Astrocyte (in vitro differentiated cells and primary cell): ENCODE data around the gene MARCHF9. TPM values are rescaled to one million over a fixed set of nuclear protein-coding genes. Genes with fewer than 3 reads are reported as not detected.

ENCODE experiments used
- DNase-seq: peaks from one replicate; pipeline ENCODE4 v3.0.0-alpha.2; 2010; ENCODE audit warnings: low read depth
- FAIRE-seq: peaks from 2 replicates; lab custom pipeline; 2011; peaks lifted over from hg19 to GRCh38; lab: Jason Lieb, UNC
- H2AFZ ChIP-seq: 2 replicates; pipeline ENCODE4 v1.6.0; 2012; ENCODE audit warnings: low read depth, low read length, inconsistent platforms
- H3K27ac ChIP-seq: 2 replicates; pipeline ENCODE4 v1.5.1; 2011; ENCODE audit warnings: low read depth, low read length, inconsistent platforms
- H3K27me3 ChIP-seq: 2 replicates; pipeline ENCODE4 v1.6.0; 2011; ENCODE audit warnings: low read length, inconsistent platforms; ENCODE audit not compliant: insufficient read depth
- H3K36me3 ChIP-seq: 2 replicates; pipeline ENCODE4 v1.5.1; 2011; ENCODE audit warnings: low read length, inconsistent platforms; ENCODE audit not compliant: insufficient read depth
- H3K4me1 ChIP-seq: 2 replicates; pipeline ENCODE4 v1.5.1; 2011; ENCODE audit warnings: low read length, inconsistent platforms; ENCODE audit not compliant: insufficient read depth
- H3K4me2 ChIP-seq: 2 replicates; pipeline ENCODE4 v1.6.0; 2012; ENCODE audit warnings: low read length, inconsistent platforms
- H3K4me3 ChIP-seq: 2 replicates; pipeline ENCODE4 v1.5.1; 2011; ENCODE audit warnings: low read depth, mild to moderate bottlenecking, low read length, inconsistent platforms; ENCODE audit not compliant: insufficient read depth
- H3K79me2 ChIP-seq: 2 replicates; pipeline ENCODE4 v1.6.0; 2012; ENCODE audit warnings: mild to moderate bottlenecking, low read length, inconsistent platforms; ENCODE audit not compliant: insufficient read depth
- H3K9ac ChIP-seq: 2 replicates; pipeline ENCODE4 v1.6.0; 2012; ENCODE audit warnings: mild to moderate bottlenecking, low read length, inconsistent platforms
- H3K9me3 ChIP-seq: 2 replicates; pipeline ENCODE4 v1.5.1; 2012; ENCODE audit warnings: low read depth, mild to moderate bottlenecking, low read length, inconsistent platforms; ENCODE audit not compliant: insufficient read depth
- H4K20me1 ChIP-seq: 2 replicates; pipeline ENCODE4 v1.6.0; 2012; ENCODE audit warnings: low read length, inconsistent platforms; ENCODE audit not compliant: insufficient read depth
- H3K27ac Mint-ChIP-seq: one replicate; pipeline ENCODE4 v1.8.0; 2021; ENCODE audit warnings: mild to moderate bottlenecking, mixed read lengths; ENCODE audit not compliant: unreplicated experiment
- H3K27me3 Mint-ChIP-seq: one replicate; pipeline ENCODE4 v1.8.0; 2021; ENCODE audit warnings: low read depth, mixed read lengths; ENCODE audit not compliant: unreplicated experiment
- H3K36me3 Mint-ChIP-seq: one replicate; pipeline ENCODE4 v1.8.0; 2021; ENCODE audit warnings: low read depth, mixed read lengths; ENCODE audit not compliant: unreplicated experiment
- H3K4me1 Mint-ChIP-seq: one replicate; pipeline ENCODE4 v1.8.0; 2021; ENCODE audit warnings: low read depth, mixed read lengths; ENCODE audit not compliant: unreplicated experiment
- H3K4me3 Mint-ChIP-seq: one replicate; pipeline ENCODE4 v1.8.0; 2021; ENCODE audit warnings: mild to moderate bottlenecking, moderate library complexity, mixed read lengths; ENCODE audit not compliant: unreplicated experiment
- H3K9me3 Mint-ChIP-seq: one replicate; pipeline ENCODE4 v1.8.0; 2021; ENCODE audit warnings: mild to moderate bottlenecking, mixed read lengths; ENCODE audit not compliant: unreplicated experiment
- CTCF ChIP-seq: IDR thresholded peaks from 2 replicates; pipeline ENCODE4 v1.5.1; 2011; ENCODE audit warnings: low read depth, mild to moderate bottlenecking, inconsistent platforms, low read length, moderate library complexity; ENCODE audit not compliant: insufficient read depth
- EZH2 ChIP-seq: IDR thresholded peaks from 2 replicates; pipeline ENCODE4 v1.6.1; 2012; ENCODE audit warnings: mild to moderate bottlenecking, low read length, inconsistent platforms; ENCODE audit not compliant: insufficient read depth
- total RNA-seq: library from RNA; stranded (reverse); gene quantifications from 2 replicates; pipeline ENCODE4 v1.2.1, GENCODE V29; 2021

The MARCHF9 gene
- total RNA-seq, 1 donor from 2014 or later: 13.0 TPM

GRCh38 chr12:57741844-57742738 lies 12.8 kb upstream of the MARCHF9 start:
- H3K79me2 ChIP-seq: peaks cover 7% of the 10 kb centered on the region
- H2AFZ ChIP-seq: no peak overlapping the region
- no peak for DNase-seq
- no peaks in the 10 kb centered on the region for H3K9me3 ChIP-seq
- H3K4me1 ChIP-seq: peaks cover 12% of the 10 kb centered on the region
- H3K27ac ChIP-seq: no peak overlapping the region
- peaks cover 1% of the 10 kb centered on the region for H4K20me1 ChIP-seq
- peaks cover 37% of the 10 kb centered on the region for H3K27me3 ChIP-seq
- no peak for FAIRE-seq
- Mint-ChIP-seq H3K4me3 (no peak overlapping the region), H3K9me3 (no peaks in the 10 kb centered on the region), H3K27me3 (peaks cover 24% of the 10 kb centered on the region), H3K27ac (no peak overlapping the region), H3K36me3 (peaks cover 15% of the 10 kb centered on the region), H3K4me1 (peaks cover 8% of the 10 kb centered on the region)
- H3K4me3 ChIP-seq: no peak overlapping the region
- TF ChIP-seq CTCF (no peak), EZH2 (no peak)
- no peak overlapping the region for H3K9ac ChIP-seq
- no peak overlapping the region for H3K4me2 ChIP-seq
- H3K36me3 ChIP-seq: peaks cover 9% of the 10 kb centered on the region

- peaks cover 22% of the 10 kb centered on the region for H3K36me3 Mint-ChIP-seq
- H3K79me2 ChIP-seq: peaks cover 7% of the 10 kb centered on the region
- TF ChIP-seq EZH2 (no peak), CTCF (no peak)
- peaks cover 29% of the 10 kb centered on the region for H3K27me3 ChIP-seq
- H3K4me3 Mint-ChIP-seq: peak overlapping the region; percentile 95
- H3K9ac ChIP-seq: no peak overlapping the region
- peaks cover 24% of the 10 kb centered on the region for H3K27me3 Mint-ChIP-seq
- no peaks in the 10 kb centered on the region for H3K9me3 Mint-ChIP-seq
- H4K20me1 ChIP-seq: no peaks in the 10 kb centered on the region
- FAIRE-seq (no peak), DNase-seq (no peak)
- no peaks in the 10 kb centered on the region for H3K9me3 ChIP-seq
- no peak overlapping the region for H3K4me3 ChIP-seq
- no peak overlapping the region for H3K4me2 ChIP-seq
- peak overlapping the region; percentile 97 for H3K27ac Mint-ChIP-seq
- H3K27ac ChIP-seq: no peak overlapping the region
- H2AFZ ChIP-seq: no peak overlapping the region
- H3K36me3 ChIP-seq: peaks cover 18% of the 10 kb centered on the region
- H3K4me1 ChIP-seq: peaks cover 5% of the 10 kb centered on the region
- H3K4me1 Mint-ChIP-seq: peaks cover 8% of the 10 kb centered on the region
Observed at GRCh38 chr12:57743769-57744168, 11.1 kb upstream of the MARCHF9 start.
